Measurements from ENCODE around the gene SLC22A31. TPM values are rescaled to one million over a fixed set of nuclear protein-coding genes. Genes with fewer than 3 reads are reported as not detected.
"Not testable (repeated sequence)": the region's sequence is repeated elsewhere in the genome, so short reads cannot be mapped to it uniquely, and the experiment has no call there.

Gene SLC22A31
- total RNA-seq: not detected

DNA sequence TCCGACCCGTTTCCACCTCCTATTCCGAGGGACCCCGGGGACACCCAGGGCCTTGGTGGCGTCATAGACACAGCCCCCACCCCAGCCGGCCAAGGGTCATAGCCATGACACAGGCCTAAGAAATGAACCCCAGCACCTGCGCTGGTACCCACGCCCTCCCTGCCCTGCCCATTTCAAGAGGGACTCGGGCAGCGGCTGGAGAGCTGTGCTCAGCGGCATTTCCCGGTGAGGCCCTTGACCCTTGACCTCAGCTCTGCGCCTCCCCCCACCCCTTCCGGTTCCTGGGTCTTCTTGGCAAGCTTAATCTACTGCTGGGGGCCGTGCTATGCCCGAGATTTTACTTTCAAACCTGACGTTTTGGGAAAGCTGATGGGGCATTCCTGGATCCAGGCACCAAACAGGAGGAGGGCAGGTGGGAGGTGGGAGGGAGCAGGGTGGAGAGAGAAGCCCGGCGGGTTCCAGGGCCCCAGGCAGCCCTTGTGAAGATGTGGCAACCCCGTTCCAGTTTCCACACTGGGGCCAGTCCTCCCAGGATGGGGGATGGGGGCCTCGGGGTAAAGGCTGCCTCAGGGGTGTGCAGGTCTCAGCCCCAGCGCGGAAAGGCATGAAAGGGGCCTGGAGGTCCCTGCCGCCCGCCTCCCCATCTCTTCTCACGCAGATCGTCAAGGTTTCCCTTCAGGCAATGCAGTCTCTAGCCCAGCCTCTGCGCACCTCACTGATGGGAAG lies at the start of gene SLC22A31:
SLC22A31 (minus strand) TSS at position 414 of the 726 bp plus-strand sequence; CDS start at position 378, 36 bp downstream.
- no peak for DNase-seq (ENCODE audit: low read depth in 2 of 3, low spot score in 2 of 3)

DNA sequence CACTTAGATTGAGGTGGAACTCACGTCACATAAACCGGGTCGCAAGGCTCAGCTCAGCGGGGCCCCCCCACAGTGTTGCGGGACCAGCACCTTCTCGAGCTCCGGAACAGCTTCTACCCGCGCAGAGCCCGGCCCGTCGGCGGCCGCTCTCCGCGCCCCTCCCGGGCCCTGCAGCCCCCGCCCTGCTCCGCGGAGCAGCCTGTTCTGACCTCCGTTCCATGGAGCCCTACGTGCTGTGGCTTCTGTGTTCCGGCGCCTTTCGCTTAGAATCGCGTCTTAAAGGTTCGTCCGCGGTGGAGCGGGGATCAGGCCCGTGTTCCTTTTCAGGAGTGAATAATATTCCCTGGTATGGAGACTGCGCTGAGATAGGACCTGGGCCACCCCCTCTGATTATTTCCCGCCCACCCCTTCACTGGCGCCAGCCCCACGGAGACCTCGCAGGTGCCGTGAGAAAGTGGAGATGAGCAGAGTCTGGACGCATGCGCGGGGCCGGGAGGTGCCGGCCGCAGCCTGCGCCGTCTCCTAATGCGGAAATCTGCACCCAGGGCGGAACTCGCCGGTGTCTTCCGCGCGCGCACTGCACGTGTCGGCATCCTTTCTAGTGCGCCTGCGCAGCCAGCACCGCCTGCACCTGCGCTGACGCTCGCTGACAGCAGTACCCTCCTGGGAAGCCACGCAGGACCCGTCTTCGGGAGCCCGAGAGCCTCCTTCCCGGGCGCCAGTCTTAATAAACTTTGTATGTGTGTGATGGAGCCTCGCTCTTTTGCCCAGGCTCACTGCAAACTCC lies 48.1 kb upstream of the SLC22A31 start:
- no peak for DNase-seq (ENCODE audit: low read depth in 2 of 3, low spot score in 2 of 3)

DNA sequence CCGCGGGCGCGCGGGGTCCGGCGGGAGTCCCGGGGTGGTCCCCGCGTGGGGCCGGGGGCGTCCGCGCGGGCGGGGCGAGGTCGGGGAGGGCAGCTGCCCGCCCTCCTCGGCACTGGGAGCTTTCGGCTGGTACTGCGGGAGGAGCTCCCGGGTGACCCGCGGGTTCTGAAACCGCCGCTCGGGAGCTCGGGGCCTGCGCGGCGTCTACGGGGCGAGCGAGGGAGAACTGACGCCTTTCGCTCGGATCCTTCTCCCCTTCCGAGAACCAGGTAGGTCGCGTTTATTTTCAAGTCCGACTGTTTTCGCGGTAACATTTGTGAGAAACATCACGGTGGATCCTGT lies 47.4 kb upstream of the SLC22A31 start:
- not testable (repeated sequence) for DNase-seq (ENCODE audit: low read depth in 2 of 3, low spot score in 2 of 3)

DNA sequence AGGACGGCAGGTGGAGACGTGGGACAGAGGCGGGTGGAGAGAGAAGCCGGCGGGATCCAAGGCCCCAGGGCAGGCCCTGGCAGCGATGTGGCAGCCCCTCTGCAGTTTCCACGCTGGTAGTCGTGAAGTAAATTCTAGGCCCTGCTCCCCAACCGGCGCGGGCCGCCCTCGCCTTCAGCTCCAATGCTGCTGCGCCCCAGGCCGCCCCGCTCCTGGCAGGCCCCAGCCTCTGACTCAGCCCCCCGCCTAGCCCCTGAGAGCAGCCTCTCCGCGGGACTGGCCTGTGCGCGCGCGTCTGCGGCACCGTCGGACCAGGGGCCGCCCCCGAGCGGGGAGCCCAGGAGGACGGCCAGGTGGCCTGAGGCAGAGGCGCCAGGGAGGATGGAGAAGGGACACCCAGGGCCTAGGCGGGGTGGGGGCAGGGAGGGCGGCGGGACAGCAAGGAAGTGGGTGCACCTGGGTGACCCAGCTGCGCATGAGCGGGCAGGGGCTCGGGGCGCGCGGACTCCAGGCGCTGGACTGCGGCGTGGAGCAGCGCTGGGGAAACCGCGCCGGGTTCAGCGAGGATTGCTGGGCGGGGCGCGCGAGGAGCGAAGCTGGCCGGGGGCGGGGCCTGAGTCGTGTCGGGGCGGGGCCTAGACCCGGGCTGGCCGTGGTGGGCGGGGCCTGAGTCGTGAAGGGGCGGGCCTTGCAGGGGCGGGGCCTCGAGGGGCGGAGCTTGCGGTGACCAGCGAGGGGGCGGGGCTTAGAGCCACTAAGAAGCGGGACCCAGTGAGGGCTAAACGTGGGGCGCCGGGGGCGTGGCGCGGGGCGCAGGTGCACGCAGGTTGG lies 46.8 kb upstream of the SLC22A31 start:
- peak; percentile 82 to 94 (median 83) for DNase-seq (ENCODE audit: low read depth in 2 of 3, low spot score in 2 of 3)

DNA sequence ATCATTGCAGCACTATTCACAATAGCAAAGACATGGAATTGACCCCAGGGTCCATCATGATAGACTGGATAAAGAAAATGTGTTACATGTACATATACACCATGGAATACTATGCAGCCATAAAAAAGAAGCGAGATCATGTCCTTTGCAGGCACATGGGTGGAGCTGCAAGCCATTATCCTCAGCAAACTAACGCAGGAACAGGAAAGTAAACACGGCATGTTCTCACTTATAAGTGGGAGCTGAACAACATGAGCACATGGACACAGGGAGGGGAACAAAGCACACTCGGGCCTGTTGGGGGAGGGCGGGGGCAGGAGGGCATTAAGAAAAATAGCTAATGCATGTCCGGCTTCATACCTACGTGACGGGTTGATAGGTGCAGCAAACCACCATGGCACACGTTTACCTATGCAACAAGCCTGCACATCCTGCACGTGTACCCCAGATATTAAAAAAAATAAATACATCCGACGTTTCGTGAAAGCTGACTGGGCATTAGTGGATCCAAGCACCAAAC lies 46.1 kb upstream of the SLC22A31 start:
- no peak for DNase-seq (ENCODE audit: low read depth in 2 of 3, low spot score in 2 of 3)

DNA sequence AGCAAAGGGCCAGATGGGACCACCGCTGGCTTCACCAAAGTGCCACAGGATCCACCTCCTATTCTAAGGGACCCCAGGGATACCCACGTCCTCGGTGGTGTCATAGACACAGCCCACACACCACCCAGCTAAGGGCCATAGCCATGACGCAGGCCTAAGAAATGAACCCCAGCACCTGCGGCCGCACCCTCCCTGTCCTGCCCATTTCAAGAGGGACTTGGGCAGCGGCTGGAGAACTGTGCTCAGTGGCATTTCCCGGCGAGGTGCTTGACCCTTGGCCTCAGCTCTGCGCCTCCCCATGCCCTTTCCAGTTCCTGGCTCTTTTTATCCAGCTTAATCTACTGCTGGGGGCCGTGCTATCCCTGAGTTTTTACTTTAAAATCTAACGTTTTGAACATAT lies 44.4 kb upstream of the SLC22A31 start:
- no peak for DNase-seq (ENCODE audit: low read depth in 2 of 3, low spot score in 2 of 3)

DNA sequence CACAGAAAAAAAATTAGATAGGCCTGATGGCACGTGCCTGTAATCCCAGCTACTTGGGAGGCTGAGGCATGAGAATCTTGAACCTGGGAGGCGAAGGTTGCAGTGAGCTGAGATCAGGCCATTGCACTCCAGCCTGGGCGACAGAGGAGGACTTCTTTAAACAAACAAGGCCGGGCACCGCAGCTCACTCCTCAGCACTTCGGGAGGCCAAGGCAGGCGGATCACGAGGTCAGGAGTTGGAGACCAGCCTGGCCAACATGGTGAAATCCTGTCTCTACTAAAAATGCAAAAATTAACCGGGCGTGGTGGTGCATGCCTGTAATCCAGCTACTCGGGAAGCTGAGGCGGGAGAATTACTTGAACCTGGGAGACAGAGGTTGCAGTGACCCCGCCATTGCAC lies 43.9 kb upstream of the SLC22A31 start:
- DNase-seq (ENCODE audit: low read depth in 2 of 3, low spot score in 2 of 3): not testable (repeated sequence)

DNA sequence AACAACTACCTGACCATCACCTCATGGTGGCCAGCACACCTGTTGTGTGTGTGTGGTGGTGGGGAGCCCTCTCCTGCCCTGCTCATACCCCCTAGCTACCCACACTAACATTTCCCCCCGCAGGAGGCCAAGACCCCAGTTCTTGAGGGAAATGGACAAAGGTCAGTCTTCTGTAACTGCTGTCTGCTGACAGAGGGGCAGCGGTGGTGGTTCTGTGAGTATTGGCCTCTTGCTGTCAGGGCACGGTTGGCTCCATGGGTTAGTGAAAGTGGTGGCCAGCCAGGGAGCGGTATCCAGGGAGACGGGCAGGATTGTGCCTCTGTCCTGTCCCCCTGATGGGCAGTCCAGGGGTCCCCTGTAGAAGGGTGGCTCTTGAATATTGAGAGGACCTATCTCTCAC lies 43.3 kb upstream of the SLC22A31 start:
- DNase-seq (ENCODE audit: low read depth in 2 of 3, low spot score in 2 of 3): no peak

DNA sequence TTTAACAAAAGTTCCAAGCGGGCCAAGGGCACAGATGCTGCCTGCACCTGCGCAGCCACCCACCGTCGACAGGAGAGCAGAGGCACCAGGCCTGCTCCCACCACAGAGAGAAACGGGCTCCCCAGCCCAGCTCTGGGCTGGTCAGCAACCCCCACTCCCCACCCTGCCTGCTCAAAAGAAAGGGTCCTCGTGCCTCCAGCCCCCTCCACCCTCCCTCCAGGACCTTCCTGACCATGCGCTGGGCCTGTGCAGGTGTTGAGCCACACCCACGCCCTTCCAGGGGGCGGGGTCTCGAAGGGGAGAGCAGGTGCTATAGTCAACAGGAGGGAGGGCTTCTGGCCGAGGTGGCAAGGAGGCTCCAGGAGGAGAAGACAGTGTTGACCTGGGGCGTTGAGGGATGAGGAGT lies 42.5 kb upstream of the SLC22A31 start:
- no peak for DNase-seq (ENCODE audit: low read depth in 2 of 3, low spot score in 2 of 3)

DNA sequence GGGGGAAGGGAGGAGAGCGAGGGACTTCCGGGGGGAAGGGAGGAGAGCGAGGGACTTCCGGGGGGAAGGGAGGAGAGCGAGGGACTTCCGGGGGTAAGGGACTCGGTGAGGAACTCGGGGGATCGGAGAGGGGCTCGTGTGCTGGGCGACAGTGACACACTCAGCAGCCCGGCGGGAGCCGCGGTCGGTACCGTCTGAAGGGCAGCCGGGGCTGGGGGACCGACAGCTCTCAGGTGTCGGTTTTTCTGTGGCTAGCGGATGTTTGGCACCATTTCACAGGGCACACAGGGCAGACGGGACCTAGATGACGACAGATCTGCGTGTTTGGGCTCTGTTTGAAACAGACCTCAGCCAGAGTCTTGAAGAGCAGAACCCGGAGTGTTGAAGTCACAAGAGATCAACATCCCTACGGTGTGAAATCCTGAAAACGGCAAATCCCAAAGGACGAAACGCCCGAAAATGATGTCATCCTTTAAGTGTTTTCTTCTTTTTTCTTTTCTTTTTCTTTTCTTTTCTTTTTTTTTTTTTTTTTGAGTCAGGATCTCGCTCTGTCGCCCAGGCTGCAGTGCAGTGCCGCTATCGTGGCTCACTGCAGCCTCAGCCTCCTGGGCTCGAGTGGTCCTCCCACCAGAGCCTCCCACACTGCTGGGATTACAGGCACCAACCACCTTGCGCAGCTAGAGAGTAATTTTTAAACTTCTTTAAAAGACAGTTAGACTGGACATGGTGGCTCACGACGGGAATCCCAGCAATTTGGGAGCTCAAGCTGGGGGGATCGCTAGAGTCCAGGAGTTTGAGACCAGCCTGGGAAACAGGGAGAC lies 41.1 kb upstream of the SLC22A31 start:
- peak; percentile 84 to 91 (median 89) for DNase-seq (ENCODE audit: low read depth in 2 of 3, low spot score in 2 of 3)

DNA sequence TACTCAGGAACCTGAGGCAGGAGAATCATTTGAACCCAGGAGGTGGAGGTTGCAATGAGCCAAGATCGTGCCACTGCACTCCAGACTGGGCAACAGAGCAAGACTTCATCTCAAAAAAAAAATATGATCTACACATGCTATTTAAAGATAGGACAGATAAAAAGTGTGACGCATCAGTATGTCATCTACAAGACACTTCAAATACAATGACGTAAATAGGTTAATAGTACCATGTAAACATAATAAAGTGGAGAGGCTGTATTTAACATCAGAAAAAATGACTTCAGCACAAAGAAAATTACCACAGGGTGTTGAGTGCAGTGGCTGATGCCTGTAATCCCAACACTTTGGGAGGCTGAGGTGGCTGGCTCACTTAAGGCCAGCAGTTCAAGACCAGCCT lies 37.4 kb upstream of the SLC22A31 start:
- DNase-seq (ENCODE audit: low read depth in 2 of 3, low spot score in 2 of 3): no peak

DNA sequence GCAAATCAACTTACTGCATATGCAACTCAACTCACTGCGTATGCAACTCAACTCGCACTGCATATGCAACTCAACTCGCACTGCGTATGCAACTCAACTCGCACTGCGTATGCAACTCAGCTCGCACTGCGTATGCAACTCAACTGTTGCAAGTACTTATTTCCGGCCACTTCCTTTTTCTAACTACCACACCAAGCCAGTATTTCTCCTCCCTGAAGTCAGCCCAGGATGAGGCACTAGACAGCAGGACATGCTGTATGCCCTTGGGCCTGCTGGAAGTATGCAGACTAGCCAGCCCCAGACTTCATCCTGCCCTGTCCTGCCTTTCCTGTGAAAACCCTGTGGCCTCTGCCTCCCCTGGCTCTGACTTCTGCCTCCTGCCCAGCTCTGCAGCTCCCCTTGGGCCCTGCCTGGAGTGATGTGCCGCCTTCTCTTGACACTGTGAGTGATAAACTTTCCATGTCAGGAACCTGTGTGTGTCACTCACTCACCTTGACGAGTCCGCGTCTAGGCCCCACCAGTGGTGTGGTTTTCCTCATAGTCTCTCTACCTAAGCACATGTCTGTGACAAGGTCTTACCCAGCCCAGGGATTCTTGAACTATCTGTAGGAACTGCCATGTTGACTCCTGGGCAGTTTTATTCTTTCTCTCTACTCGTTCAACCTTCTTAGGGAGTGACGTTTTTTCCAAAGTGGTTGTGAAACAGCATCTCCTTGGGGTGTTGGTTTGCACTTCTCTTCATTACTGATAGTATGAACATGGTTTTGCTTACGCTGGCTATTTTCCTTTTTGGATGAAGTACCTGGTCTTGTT lies 33.5 kb upstream of the SLC22A31 start:
- DNase-seq (ENCODE audit: low read depth in 2 of 3, low spot score in 2 of 3): no peak

DNA sequence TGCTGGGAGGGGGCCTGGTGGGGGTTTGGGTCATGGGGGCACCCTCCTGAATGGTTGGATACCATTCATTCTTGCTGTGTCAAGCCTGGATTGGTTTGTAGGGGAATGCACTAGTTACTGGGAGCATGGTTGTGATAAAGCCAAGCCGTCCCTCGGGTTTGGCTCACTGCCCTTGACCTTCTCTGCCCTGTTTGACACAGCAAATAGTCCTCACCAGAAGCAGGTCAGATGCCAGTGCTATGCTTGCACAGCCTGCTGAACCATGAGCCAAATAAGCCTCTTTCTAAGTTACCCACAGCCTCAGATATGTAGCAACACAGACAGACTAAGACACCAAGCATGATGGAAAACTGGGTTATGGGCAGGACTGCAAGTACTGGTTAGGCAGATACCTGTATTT lies 31.8 kb upstream of the SLC22A31 start:
- DNase-seq (ENCODE audit: low read depth in 2 of 3, low spot score in 2 of 3): no peak

DNA sequence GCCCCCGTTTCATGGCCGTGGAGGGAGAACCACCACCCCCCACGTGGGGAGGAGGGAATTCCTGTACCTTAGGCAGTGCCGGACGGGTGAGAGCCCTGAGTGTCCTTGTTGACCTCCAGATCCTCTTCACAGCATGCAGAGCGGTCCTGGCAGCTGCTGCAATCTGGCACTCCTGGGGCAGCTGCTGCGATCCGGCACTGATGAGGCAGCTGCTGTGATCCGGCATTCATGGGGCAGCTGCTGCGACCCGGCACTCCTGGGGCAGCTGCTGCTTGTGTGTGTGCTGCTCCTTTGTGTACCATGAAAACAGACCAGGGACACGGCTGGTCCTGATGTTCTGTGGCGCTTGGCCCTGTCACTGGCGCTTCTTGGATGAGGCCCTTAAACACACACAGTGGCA lies 29.9 kb upstream of the SLC22A31 start:
- no peak for DNase-seq (ENCODE audit: low read depth in 2 of 3, low spot score in 2 of 3)

DNA sequence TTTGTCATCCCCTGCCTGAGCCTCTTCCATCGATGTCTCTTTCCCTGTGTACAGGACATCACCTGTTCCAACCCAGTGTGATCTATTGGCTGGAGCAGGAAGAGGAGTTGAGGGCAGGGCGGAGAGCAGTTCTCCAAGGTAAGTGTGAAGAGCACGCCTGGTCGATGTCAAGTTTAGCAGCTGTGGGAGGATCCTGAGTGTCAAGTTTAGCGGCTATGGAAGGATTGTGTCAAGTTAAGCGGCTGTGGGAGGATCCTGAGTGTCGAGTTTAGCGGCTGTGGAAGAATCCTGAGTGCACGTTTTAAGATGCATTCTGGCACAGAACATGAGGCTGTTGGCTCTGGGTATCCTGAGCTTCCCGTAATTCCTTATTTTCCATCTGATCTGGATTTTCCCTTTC lies 24.3 kb upstream of the SLC22A31 start:
- no peak for DNase-seq (ENCODE audit: low read depth in 2 of 3, low spot score in 2 of 3)

DNA sequence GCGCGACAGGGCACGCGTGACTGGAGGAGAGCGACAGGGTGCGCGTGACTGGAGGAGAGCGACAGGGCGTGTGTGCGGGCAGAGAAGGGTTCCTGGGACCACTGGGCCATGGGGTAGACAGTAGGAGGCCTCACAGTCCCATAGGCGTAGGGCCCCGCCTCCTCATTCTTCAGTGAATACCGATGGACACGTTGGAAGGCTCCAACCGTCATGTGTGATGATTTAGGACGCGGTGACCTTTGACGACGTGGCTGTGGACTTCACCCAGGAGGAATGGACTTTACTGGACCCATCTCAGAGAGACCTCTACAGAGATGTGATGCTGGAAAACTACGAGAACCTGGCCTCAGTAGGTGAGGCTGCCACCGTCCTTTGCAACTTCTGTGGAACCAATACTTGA lies 22.6 kb upstream of the SLC22A31 start:
- no peak for DNase-seq (ENCODE audit: low read depth in 2 of 3, low spot score in 2 of 3)

DNA sequence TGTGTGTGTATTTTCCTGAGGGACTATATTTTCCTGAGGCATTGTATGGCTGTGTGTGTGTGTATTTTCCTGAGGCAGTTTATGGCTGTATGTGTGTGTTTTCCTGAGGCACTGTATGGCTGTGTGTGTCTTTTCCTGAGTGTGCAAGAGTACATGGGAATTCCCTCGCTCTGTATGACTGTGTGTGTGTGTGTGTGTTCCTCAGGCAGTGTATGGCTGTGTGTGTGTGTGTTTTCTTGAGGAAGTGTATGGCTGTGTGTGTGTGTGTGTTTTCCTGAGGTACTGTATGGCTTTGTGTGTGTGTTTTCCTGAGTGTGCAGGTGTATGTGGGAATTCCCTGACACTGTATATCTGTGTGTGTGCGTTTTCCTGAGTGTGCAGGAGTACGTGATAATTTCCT lies 21.3 kb upstream of the SLC22A31 start:
- DNase-seq (ENCODE audit: low read depth in 2 of 3, low spot score in 2 of 3): no peak

DNA sequence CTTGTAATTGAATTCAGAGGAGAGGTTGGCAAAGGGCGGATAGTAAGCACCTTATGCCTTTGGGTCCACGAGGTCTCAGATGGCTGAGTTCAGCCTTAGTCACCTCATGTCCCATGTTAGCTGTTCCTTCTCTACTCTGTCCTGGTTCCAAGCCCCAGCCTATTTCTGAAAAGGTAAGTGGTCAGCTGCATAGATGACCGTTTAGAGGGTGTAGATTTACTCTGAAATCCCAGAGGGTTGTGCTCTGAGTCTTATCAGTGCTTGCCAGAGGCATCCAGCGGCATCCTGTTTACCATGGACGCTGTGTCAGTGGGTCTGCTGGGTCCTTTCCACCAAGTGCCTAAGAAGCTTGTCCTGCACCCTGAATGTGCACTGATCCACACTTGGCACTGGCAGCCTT lies 19.0 kb upstream of the SLC22A31 start:
- no peak for DNase-seq (ENCODE audit: low read depth in 2 of 3, low spot score in 2 of 3)

DNA sequence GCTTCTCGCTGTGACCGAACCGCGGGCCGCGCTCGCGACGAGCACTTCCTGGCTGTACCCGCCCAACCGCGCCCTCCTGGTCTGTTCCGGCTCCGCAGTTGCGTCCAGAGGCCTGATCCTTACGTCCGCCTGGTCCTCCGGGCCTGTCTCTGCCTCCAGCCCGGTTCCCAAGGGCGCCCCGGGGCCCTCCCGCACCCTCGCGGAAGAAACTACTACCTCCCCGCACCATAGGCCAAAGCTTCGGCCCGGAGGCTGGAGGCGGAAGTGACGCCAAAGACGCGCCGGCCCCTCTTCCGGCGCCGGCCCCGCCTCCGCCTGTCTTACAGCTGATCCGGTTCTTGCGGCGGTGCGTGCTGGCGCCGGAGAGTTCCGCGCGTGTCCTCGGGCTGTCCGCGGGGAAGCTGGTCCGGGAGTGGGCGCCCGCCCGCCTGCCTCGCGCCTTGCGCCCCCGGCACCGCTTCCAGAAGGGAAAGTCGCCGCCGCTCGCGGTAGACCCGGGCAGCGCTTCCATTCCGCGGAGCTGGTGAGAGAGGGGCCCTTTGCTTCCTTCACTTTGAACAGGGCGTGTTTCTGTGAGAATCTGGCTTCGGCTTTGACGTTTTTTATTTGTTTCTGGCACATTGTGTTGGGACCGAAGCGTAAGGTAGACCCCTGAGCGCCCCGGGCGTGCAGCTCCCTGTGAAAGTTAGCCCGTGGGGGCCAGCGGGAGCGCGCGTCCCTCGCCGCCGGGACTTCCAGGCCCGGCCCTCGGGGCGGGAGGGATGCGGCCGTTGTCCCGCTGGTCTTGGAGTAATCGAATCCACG lies 17.3 kb upstream of the SLC22A31 start, which contains the start of gene ZNF778:
ZNF778 (plus strand) TSS at position 316 of the 804 bp plus-strand sequence. CDS start 3,425 bp downstream, outside the sequence.
- peak; percentile 67 to 84 (median 83) for DNase-seq (ENCODE audit: low read depth in 2 of 3, low spot score in 2 of 3)

Data from hematopoietic multipotent progenitor cell (in vitro differentiated cells).